T-helper 2 cell (primary cell): ENCODE measurements around the gene ZNF28.
"Not testable (repeated sequence)": the region's sequence is repeated elsewhere in the genome, so short reads cannot be mapped to it uniquely, and the experiment has no call there.

Experiments
- DNase-seq, 5 experiments: peaks; one replicate each; pipeline versions ENCODE4 v3.0.0 to v3.0.0-alpha.2; 2012 to 2022

Gene ZNF28

DNA sequence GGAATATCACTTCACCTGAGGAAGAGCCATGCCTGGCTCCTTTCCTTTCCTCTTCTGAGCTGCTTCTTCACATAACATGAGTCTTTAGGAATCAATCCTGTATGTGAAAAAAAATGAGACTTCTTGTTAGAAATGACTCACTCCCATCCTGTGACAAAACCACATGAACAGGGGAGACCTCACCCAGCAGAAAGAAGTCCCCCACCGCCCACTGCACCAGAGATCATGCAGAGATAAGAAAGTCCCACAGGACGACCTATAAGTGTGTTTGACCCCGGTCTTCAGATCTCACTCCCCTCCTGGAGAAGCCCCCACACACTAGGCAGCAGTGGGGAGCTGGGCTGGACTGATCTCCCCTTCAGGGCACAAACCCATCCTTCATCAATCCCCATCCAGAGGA is 42.6 kb downstream of the ZNF28 start:
- DNase-seq, result peak in 2 of 5 experiments; percentile 17 to 67

DNA sequence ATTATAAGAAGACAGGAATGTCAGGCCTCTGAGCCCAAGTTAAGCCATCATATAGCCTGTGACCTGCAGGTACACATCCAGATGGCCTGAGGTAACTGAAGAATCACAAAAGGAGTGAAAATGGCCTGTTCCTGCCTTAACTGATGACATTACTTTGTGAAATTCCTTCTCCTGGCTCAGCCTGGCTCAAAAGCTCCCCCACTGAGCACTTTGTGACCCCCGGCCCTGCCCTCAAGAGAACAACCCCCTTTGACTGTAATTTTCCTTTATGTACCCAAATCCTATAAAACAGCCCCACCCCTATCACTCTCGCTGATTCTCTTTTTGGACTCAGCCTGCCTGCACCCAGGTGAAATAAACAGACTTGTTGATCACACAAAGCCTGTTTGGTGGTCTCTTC is 65.0 kb downstream of the ZNF28 start:
- DNase-seq, result not testable (repeated sequence)

DNA sequence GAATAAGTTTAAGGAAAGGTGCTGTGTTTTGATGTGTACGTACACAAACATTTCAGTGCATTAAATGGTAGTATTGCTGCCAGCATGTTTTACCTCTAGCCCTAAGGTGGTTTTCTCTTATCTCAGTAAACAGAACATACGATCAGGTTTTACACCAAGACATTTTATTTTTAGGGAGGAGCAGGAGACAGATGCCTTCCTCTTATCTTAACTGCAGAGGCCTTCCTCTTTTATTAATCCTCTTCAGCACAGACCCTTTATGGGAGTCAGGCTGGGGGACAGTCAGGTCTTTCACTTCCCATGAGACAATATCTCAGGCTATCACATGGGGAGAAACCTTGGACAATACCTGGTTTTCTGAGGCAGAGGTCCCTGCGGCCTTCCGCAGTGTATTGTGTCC is 71.7 kb downstream of the ZNF28 start:
- DNase-seq, result no peak

DNA sequence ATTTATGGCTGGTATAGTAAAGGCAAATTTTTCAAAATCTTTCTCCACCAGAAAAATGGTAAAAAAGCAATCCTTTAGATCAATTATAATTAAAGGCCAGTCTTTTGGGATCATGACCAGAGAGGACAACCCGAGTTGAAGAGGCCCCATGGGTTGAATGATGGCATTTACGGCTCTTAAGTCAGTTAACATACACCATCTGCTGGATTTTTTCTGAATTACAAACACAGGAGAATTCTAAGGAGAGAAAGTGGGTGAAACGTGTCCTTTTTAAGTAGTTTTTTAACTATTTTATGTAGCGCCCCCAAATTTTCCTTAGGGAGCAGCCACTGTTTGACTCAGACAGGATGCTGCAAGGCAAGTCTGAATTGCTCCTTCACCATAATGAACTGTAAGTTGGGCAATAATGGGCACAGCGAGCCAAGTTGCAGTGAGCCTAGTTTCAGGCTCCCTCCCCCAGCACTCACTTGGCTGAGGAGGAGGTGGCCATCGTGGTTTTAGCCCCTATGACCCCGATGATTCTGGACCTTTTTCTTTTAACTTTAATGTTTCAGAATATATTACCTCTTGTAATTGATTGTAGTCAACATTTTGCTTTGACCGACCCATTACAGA is 73.0 kb downstream of the ZNF28 start:
- peak in 2 of 5 experiments; percentile 19 to 24 for DNase-seq
